RWPE2 (cell line): ENCODE results near the gene FSD1.
A peak's percentile ranks its signal among the peaks of the same experiment; 100 is the strongest.

Experiments used
- ATAC-seq: fragments of 200-7000 bp; cut with Tn5 transposase; 3 replicates; pipeline ENCODE4 v1.9.1; 2021; ENCODE audit warnings: low read depth
- DNase-seq: peaks from one replicate; pipeline ENCODE4 v3.0.0-alpha.2; 2020; ENCODE audit warnings: low spot score
- H3K27ac ChIP-seq: fragments of 450-650 bp; 2 replicates; pipeline ENCODE4 v1.5.1; 2017; ENCODE audit warnings: mild to moderate bottlenecking; ENCODE audit not compliant: poor library complexity, severe bottlenecking
- H3K27me3 ChIP-seq: fragments of 250-450 bp; sonication (Bioruptor Pico); 2 replicates; pipeline ENCODE4 v1.5.1; 2021; ENCODE audit warnings: mild to moderate bottlenecking, moderate library complexity; ENCODE audit not compliant: insufficient read depth, poor library complexity, severe bottlenecking
- H3K36me3 ChIP-seq: fragments of 250-450 bp; sonication (Bioruptor Pico); 2 replicates; pipeline ENCODE4 v1.5.1; 2020; ENCODE audit warnings: low read depth, mild to moderate bottlenecking, moderate library complexity
- H3K4me1 ChIP-seq: fragments of 250-450 bp; sonication (Bioruptor Pico); 2 replicates; pipeline ENCODE4 v1.5.1; 2021; ENCODE audit warnings: mild to moderate bottlenecking, moderate library complexity; ENCODE audit not compliant: insufficient read depth, poor library complexity, severe bottlenecking
- H3K4me3 ChIP-seq: fragments of 250-450 bp; sonication (Bioruptor Pico); 2 replicates; pipeline ENCODE4 v1.5.1; 2021; ENCODE audit warnings: mild to moderate bottlenecking, moderate library complexity; ENCODE audit not compliant: severe bottlenecking
- H3K9me3 ChIP-seq: fragments of 250-450 bp; sonication (Bioruptor Pico); 2 replicates; pipeline ENCODE4 v1.5.1; 2021; ENCODE audit warnings: mild to moderate bottlenecking, moderate library complexity; ENCODE audit not compliant: severe bottlenecking
- TF ChIP-seq, protein P1 (sequence below): fragments of 450-650 bp; IDR thresholded peaks from one replicate; pipeline ENCODE4 v1.5.1; 2017; ENCODE audit warnings: mild to moderate bottlenecking, moderate library complexity; ENCODE audit not compliant: poor library complexity, severe bottlenecking

FSD1 gene

DNA sequence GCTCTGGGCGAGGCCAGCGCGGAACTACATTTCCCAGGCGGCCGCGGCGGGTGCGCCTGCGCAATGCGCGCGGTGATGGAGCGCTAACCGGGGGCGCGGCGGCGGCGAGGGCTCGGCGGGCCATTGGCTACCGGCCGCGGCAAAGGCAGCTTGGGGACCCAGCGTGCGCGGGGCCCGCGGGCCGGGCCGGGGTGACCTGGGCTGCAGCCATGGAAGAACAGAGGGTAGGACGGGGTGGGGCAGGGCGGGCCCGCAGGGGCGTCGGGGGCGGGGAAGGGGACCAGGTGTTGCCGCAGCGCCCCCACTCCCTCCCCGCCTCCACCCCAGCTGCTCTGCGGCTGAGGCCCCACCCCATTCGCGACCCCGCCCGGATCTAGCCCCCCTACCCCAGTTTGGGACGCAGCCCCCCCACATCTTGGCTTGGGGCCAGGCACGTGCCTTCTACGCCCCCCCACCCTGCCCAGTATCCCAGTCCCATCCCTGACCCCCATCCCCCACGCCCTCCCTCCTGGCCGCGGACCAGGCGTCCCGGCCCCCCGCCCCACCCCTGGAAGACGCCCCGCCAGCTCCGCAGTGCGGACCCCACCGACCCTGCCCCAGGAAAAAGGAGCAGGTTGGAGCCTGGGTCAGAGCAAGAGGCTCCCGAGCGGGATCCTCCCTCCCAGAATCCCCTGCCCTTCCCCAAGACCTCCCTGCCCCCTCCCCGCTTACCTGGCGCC, at the start of gene FSD1:
Gene FSD1 (plus strand): TSS at position 61 of the 719 bp plus-strand sequence. CDS start 149 bp downstream, at position 210.
- TF ChIP-seq, protein P1, sequence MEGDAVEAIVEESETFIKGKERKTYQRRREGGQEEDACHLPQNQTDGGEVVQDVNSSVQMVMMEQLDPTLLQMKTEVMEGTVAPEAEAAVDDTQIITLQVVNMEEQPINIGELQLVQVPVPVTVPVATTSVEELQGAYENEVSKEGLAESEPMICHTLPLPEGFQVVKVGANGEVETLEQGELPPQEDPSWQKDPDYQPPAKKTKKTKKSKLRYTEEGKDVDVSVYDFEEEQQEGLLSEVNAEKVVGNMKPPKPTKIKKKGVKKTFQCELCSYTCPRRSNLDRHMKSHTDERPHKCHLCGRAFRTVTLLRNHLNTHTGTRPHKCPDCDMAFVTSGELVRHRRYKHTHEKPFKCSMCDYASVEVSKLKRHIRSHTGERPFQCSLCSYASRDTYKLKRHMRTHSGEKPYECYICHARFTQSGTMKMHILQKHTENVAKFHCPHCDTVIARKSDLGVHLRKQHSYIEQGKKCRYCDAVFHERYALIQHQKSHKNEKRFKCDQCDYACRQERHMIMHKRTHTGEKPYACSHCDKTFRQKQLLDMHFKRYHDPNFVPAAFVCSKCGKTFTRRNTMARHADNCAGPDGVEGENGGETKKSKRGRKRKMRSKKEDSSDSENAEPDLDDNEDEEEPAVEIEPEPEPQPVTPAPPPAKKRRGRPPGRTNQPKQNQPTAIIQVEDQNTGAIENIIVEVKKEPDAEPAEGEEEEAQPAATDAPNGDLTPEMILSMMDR: no peak
- no peak for DNase-seq
- no peak within 1 kb of the TSS for H3K27ac ChIP-seq
- no peaks in the 10 kb centered on the region for H3K36me3 ChIP-seq
- H3K4me1 ChIP-seq: no peaks in the 10 kb centered on the region
- no peaks in the 10 kb centered on the region for H3K27me3 ChIP-seq
- H3K4me3 ChIP-seq: peak within 1 kb of the TSS; percentile 41
- no peaks in the 10 kb centered on the region for H3K9me3 ChIP-seq
- peak; percentile 76 for ATAC-seq

DNA sequence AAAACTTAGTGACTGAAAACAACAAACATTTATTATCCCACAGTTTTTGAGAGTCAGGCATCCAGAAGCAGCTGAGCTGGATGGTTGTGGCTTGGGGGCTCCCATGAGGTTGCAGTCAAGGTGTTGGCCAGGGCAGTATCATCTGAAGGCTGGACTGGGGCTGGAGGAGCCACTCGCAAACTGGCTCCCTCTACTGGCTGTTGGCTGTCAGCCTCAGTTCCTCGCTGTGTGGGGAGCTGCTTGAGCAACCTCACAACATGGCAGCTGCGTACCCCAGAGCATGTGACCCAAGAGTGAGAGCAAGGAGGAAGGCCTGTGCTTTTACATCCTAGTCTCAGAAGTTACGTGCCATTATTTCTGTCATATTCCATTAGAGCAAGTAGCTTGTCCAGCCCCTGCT, 47.8 kb upstream of the FSD1 start:
- Histone ChIP-seq H3K4me3 (no peak overlapping the region), H3K36me3 (peaks cover 58% of the 10 kb centered on the region), H3K4me1 (no peaks in the 10 kb centered on the region), H3K9me3 (no peaks in the 10 kb centered on the region), H3K27me3 (no peaks in the 10 kb centered on the region), H3K27ac (no peak overlapping the region)
- TF ChIP-seq, protein P1: no peak
- DNase-seq: no peak
- ATAC-seq: no peak

DNA sequence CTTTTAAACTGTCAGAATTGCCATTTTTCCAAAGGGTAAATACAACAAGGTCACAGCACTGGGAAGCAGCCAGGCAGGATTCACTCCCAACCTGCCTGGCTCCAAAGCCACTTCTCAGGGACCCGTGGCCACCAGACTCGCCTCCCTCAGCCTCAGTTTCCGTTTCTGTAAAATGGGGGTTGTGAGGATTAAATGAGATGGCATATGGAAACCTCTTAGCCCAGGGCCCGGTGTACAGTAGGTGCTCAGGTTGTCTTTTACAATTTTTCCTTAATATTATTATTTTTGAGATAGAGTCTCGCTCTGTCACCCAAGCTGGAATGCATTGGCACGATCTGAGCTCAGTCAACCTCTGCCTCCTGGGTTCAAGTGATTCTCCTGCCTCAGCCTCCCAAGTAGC, 47.4 kb upstream of the FSD1 start:
- ATAC-seq (no peak), DNase-seq (no peak)
- Histone ChIP-seq H3K27ac (no peak overlapping the region), H3K4me3 (no peak overlapping the region), H3K9me3 (no peaks in the 10 kb centered on the region), H3K27me3 (no peaks in the 10 kb centered on the region), H3K4me1 (no peaks in the 10 kb centered on the region), H3K36me3 (peaks cover 54% of the 10 kb centered on the region)
- TF ChIP-seq, protein P1: no peak

DNA sequence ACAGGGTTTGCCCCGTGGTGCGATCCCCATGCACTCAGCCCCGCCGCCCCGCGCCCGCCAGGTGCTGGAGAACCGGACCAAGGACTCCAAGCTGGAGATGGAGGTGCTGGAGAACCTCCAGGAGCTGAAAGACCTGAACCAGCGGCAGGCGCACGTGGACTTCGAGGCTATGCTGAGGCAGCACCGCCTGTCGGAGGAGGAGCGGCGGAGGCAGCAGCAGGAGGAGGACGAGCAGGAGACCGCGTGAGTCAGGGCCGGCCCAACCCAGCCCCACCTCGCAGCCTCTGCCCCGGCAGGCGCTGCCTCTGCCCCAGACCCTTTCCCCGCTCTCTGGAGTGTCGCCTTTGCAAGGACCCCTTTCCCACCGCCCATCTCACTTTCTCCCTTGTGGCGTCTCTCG, 46.2 kb upstream of the FSD1 start:
- H3K4me1 ChIP-seq: no peaks in the 10 kb centered on the region
- no peak overlapping the region for H3K27ac ChIP-seq
- no peak overlapping the region for H3K4me3 ChIP-seq
- H3K9me3 ChIP-seq: no peaks in the 10 kb centered on the region
- H3K36me3 ChIP-seq: peaks cover 45% of the 10 kb centered on the region
- DNase-seq: no peak
- H3K27me3 ChIP-seq: no peaks in the 10 kb centered on the region
- TF ChIP-seq, protein P1: no peak
- ATAC-seq: no peak

DNA sequence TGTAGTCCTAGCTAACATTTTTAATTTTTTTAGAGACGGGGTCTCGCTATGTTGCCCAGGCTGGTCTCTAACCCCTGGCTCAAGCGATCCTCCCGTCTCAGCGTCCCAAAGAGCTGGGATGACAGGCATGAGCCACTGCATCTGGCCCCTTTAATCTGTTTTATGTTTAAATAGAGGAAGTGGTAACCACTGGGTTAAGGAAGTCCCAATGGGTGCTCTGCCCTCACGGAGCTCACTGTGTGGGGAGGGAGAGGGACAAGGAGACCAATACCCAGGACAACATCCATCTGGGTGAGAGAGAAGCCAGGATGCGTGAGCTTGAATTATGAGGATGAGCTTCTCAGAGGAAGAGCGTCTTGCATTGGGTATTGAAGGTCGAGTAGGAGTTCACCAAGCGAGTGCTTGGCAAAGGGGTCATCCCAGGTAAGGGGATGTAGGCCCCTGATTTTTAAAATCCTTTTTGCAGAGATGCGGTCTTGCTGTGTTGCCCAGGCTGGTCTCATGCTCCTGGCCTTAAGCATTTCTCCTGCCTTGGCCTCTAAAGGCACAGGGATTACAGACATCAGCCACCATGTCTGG, 43.7 kb upstream of the FSD1 start:
- ATAC-seq (no peak), DNase-seq (no peak)
- Histone ChIP-seq H3K27me3 (no peaks in the 10 kb centered on the region), H3K4me3 (no peak overlapping the region), H3K9me3 (no peaks in the 10 kb centered on the region), H3K36me3 (peaks cover 23% of the 10 kb centered on the region), H3K27ac (no peak overlapping the region), H3K4me1 (no peaks in the 10 kb centered on the region)
- TF ChIP-seq, protein P1: no peak
